Motor neuron (in vitro differentiated cells): Measurements from ENCODE around the gene KRTAP12-2. TPM values are rescaled to one million over a fixed set of nuclear protein-coding genes. Genes with fewer than 3 reads are reported as not detected.
A peak's percentile ranks its signal among the peaks of the same experiment; 100 is the strongest.
"Not testable (repeated sequence)": the region's sequence is repeated elsewhere in the genome, so short reads cannot be mapped to it uniquely, and the experiment has no call there.

Experiments
- ATAC-seq, 8 experiments: fragments of 200-7000 bp; cut with Tn5 transposase; replicated peaks in 6 of 8; 2 replicates each; pipeline ENCODE4 v1.8.0; 2021; ENCODE audit warnings: mild to moderate bottlenecking in 8 of 8, moderate library complexity in 8 of 8
- H3K27ac ChIP-seq, 2 donors: fragments of 250-450 bp; sonication (Bioruptor Pico); 2 replicates each; pipeline ENCODE4 v1.9.0; 2021; ENCODE audit warnings: antibody characterized with exemption in 2 of 2, mild to moderate bottlenecking in 2 of 2, moderate library complexity in 1 of 2
- H3K4me1 ChIP-seq, 2 donors: fragments of 250-450 bp; sonication (Bioruptor Pico); replicated peaks in 1 of 2; 2 replicates each; pipeline ENCODE4 v1.6.1; 2021; ENCODE audit warnings: antibody characterized with exemption in 2 of 2, mild to moderate bottlenecking in 2 of 2, moderate library complexity in 1 of 2
- H3K4me3 ChIP-seq, 5 donors: fragments of 250-450 bp; sonication (Bioruptor Pico); 2 replicates each; pipeline ENCODE4 v1.9.0; 2021; ENCODE audit warnings: antibody characterized with exemption in 5 of 5, mild to moderate bottlenecking in 5 of 5, moderate library complexity in 4 of 5
- WGBS, 10 experiments: fragments of 450-650 bp; shearing (Covaris generic); methylation state at CpG; one replicate each; pipeline ENCODE4 v1.0.0; 2022; 5-methylcytosine and 5-hydroxymethylcytosine counted together
- in situ Hi-C, 9 experiments: fragments of 400-800 bp; cut with MboI; loops; one replicate each; pipeline ENCODE4 v1.15.0; 2021; ENCODE audit warnings: low sequenced_read_pairs in 9 of 9, low pct_unique_long_range_greater_than_20kb in 2 of 9; ENCODE audit not compliant: unreplicated experiment in 9 of 9
- total RNA-seq, 8 experiments: library from RNA; unstranded; fragments of 300-600 nt; gene quantifications; 2 replicates each; pipeline versions ENCODE4 v1.2.3 to v1.2.4, GENCODE V29; 2022

The KRTAP12-2 gene
- total RNA-seq, 8 experiments from 2014 or later: not detected

- no peak overlapping the region for H3K4me3 ChIP-seq
- in situ Hi-C loops: no loop called here
Measured at GRCh38 chr21:44686000-44686781, 19.5 kb upstream of the KRTAP12-2 start.

GRCh38 chr21:44685050-44685449, 18.3 kb upstream of the KRTAP12-2 start:
- H3K27ac ChIP-seq, H3K4me3 ChIP-seq, in situ Hi-C loops, ATAC-seq: not testable (repeated sequence)
- 80% methylated on average over 1 of the region's 6 CpGs; no CpG with 5 or more reads in 9 of the 10 experiments for WGBS, 10 experiments
- peaks cover 4 to 22% of the 10 kb centered on the region in 2 donors for H3K4me1 ChIP-seq

More at GRCh38 chr21:44686000-44686781, 19.5 kb upstream of the KRTAP12-2 start:
- no peak overlapping the region for H3K27ac ChIP-seq
- peaks cover 4 to 22% of the 10 kb centered on the region in 2 donors for H3K4me1 ChIP-seq
- WGBS, 10 experiments: 0 to 56% (median 8%) methylated on average over 2 to 4 of the region's 14 CpGs; no CpG with 5 or more reads in 6 of the 10 experiments
- peak in 5 of 8 experiments; percentile 36 to 70 (median 50) for ATAC-seq

- no peak for ATAC-seq
- Histone ChIP-seq H3K4me1 (peaks cover 4 to 22% of the 10 kb centered on the region in 2 donors), H3K4me3 (no peak overlapping the region), H3K27ac (no peak overlapping the region)
- in situ Hi-C loops: no loop called here
- 0 to 87% (median 79%) methylated on average over 1 to 6 of the region's 6 CpGs; no CpG with 5 or more reads in 5 of the 10 experiments for WGBS, 10 experiments
Measured at GRCh38 chr21:44684483-44684882, 17.8 kb upstream of the KRTAP12-2 start.

GRCh38 chr21:44684077-44684476, 17.4 kb upstream of the KRTAP12-2 start:
- in situ Hi-C loops: no loop called here
- 24 to 83% (median 39%) methylated on average over 1 to 7 of the region's 7 CpGs; no CpG with 5 or more reads in 2 of the 10 experiments for WGBS, 10 experiments
- no peak for ATAC-seq

GRCh38 chr21:44682580-44683151, 15.9 kb upstream of the KRTAP12-2 start:
- Histone ChIP-seq H3K4me3 (no peak overlapping the region), H3K4me1 (peaks cover 4 to 17% of the 10 kb centered on the region in 2 donors), H3K27ac (no peak overlapping the region)
- ATAC-seq: no peak
- 7 to 82% (median 58%) methylated on average over 1 to 8 of the region's 15 CpGs; no CpG with 5 or more reads in 5 of the 10 experiments for WGBS, 10 experiments
- in situ Hi-C loops: no loop called here

More at GRCh38 chr21:44684077-44684476, 17.4 kb upstream of the KRTAP12-2 start:
- Histone ChIP-seq H3K4me1 (peaks cover 4 to 22% of the 10 kb centered on the region in 2 donors), H3K4me3 (no peak overlapping the region), H3K27ac (no peak overlapping the region)

- peaks cover 4 to 10% of the 10 kb centered on the region in 2 donors for H3K4me1 ChIP-seq
- no peak within 1 kb of the TSS for H3K27ac ChIP-seq
- no peak for ATAC-seq
- no peak within 1 kb of the TSS for H3K4me3 ChIP-seq
- WGBS, 10 experiments: 27 to 96% (median 80%) methylated on average over 1 to 12 of the region's 23 CpGs; no CpG with 5 or more reads in 1 of the 10 experiments
- in situ Hi-C loops: no loop called here
Measured at GRCh38 chr21:44681861-44682579, 15.3 kb upstream of the KRTAP12-2 start, which contains the start of gene KRTAP12-1. Gene KRTAP12-1, minus strand, starts transcription at chr21:44682163. Its CDS starts 40 bp downstream, at chr21:44682123.

GRCh38 chr21:44681152-44681551, 14.4 kb upstream of the KRTAP12-2 start:
- no peak overlapping the region for H3K27ac ChIP-seq
- in situ Hi-C loops: no loop called here
- H3K4me3 ChIP-seq: no peak overlapping the region
- no peak for ATAC-seq
- peaks cover 0 to 1% of the 10 kb centered on the region in 2 donors for H3K4me1 ChIP-seq
- 27 to 95% (median 73%) methylated on average over 1 to 10 of the region's 11 CpGs; no CpG with 5 or more reads in 3 of the 10 experiments for WGBS, 10 experiments

- in situ Hi-C loops: no loop called here
Measured at GRCh38 chr21:44677881-44678280, 11.2 kb upstream of the KRTAP12-2 start.

GRCh38 chr21:44671911-44672310, 5.2 kb upstream of the KRTAP12-2 start:
- WGBS, 10 experiments: 60 to 100% (median 82%) methylated on average over 1 of the region's 1 CpG; no CpG with 5 or more reads in 4 of the 10 experiments
- in situ Hi-C loops: no loop called here

More at GRCh38 chr21:44677881-44678280, 11.2 kb upstream of the KRTAP12-2 start:
- no peak for ATAC-seq
- WGBS, 10 experiments: 62 to 95% (median 80%) methylated on average over 1 to 10 of the region's 13 CpGs; no CpG with 5 or more reads in 3 of the 10 experiments
- no peak overlapping the region for H3K27ac ChIP-seq
- no peak overlapping the region for H3K4me3 ChIP-seq
- no peaks in the 10 kb centered on the region for H3K4me1 ChIP-seq

GRCh38 chr21:44670642-44671432, 4.1 kb upstream of the KRTAP12-2 start:
- in situ Hi-C loops: no loop called here
- no peak overlapping the region for H3K4me3 ChIP-seq
- H3K4me1 ChIP-seq: no peaks in the 10 kb centered on the region
- no peak for ATAC-seq
- WGBS, 10 experiments: 0 to 80% (median 57%) methylated on average over 1 to 3 of the region's 3 CpGs; no CpG with 5 or more reads in 5 of the 10 experiments
- H3K27ac ChIP-seq: no peak overlapping the region

More at GRCh38 chr21:44671911-44672310, 5.2 kb upstream of the KRTAP12-2 start:
- no peak overlapping the region for H3K4me3 ChIP-seq
- H3K27ac ChIP-seq: no peak overlapping the region
- no peaks in the 10 kb centered on the region for H3K4me1 ChIP-seq
- ATAC-seq: no peak

- WGBS, 10 experiments: 0 to 78% (median 22%) methylated on average over 1 of the region's 1 CpG; no CpG with 5 or more reads in 3 of the 10 experiments
- in situ Hi-C loops: no loop called here
Measured at GRCh38 chr21:44667612-44668011, 885 bp upstream of the KRTAP12-2 start.

GRCh38 chr21:44664691-44665090, 2.0 kb downstream of the KRTAP12-2 start:
- WGBS, 10 experiments: 0 to 100% (median 82%) methylated on average over 1 to 4 of the region's 5 CpGs; no CpG with 5 or more reads in 2 of the 10 experiments
- in situ Hi-C loops: no loop called here
- ATAC-seq: no peak
- Histone ChIP-seq H3K4me1 (no peaks in the 10 kb centered on the region), H3K27ac (no peak overlapping the region), H3K4me3 (no peak overlapping the region)

More at GRCh38 chr21:44667612-44668011, 885 bp upstream of the KRTAP12-2 start:
- Histone ChIP-seq H3K4me3 (no peak overlapping the region), H3K4me1 (no peaks in the 10 kb centered on the region), H3K27ac (no peak overlapping the region)
- ATAC-seq: no peak
